KMS-11 (cell line): ENCODE results near the gene RASA3.

Experiments
- H2AFZ ChIP-seq: fragments of 200-600 bp; sonication (generic); 2 replicates; pipeline ENCODE4 v1.6.1; 2016; ENCODE audit warnings: antibody characterized with exemption, mixed run types, low read depth
- H3K27ac ChIP-seq: fragments of 200-600 bp; sonication (generic); 2 replicates; pipeline ENCODE4 v1.6.1; 2016; ENCODE audit warnings: mild to moderate bottlenecking, mixed run types
- H3K27me3 ChIP-seq: fragments of 200-600 bp; sonication (generic); 2 replicates; pipeline ENCODE4 v1.6.1; 2017; ENCODE audit warnings: mild to moderate bottlenecking, low read depth, mixed run types, moderate library complexity; ENCODE audit not compliant: insufficient read depth
- H3K36me3 ChIP-seq: fragments of 200-600 bp; sonication (generic); 2 replicates; pipeline ENCODE4 v1.6.1; 2017; ENCODE audit warnings: mild to moderate bottlenecking, mixed run types; ENCODE audit not compliant: insufficient read depth
- H3K4me1 ChIP-seq: fragments of 200-600 bp; sonication (generic); 2 replicates; pipeline ENCODE4 v1.6.1; 2016; ENCODE audit warnings: mild to moderate bottlenecking, low read depth, mixed run types; ENCODE audit not compliant: poor library complexity, severe bottlenecking
- H3K4me2 ChIP-seq: fragments of 200-600 bp; sonication (generic); 2 replicates; pipeline ENCODE4 v1.7.0; 2016; ENCODE audit warnings: mild to moderate bottlenecking, mixed run types
- H3K4me3 ChIP-seq: fragments of 200-600 bp; sonication (generic); IDR thresholded peaks from 2 replicates; pipeline ENCODE4 v1.6.1; 2017; ENCODE audit warnings: low read depth, low read length, mixed read lengths; ENCODE audit not compliant: insufficient read depth
- H3K79me2 ChIP-seq: fragments of 200-600 bp; sonication (generic); 2 replicates; pipeline ENCODE4 v1.6.1; 2016; ENCODE audit warnings: low read depth, mixed run types; ENCODE audit not compliant: insufficient read depth
- H3K9ac ChIP-seq: fragments of 200-600 bp; sonication (generic); 2 replicates; pipeline ENCODE4 v1.6.1; 2016; ENCODE audit warnings: mild to moderate bottlenecking, mixed run types
- H4K20me1 ChIP-seq: fragments of 200-600 bp; sonication (generic); 2 replicates; pipeline ENCODE4 v1.6.1; 2016; ENCODE audit warnings: mild to moderate bottlenecking, mixed run types; ENCODE audit not compliant: insufficient read depth
- TF ChIP-seq, protein P1 (sequence below): fragments of 200-600 bp; sonication (generic); conservative IDR thresholded peaks from 2 replicates; pipeline ENCODE4 v1.6.1; 2017; ENCODE audit warnings: low read depth, mild to moderate bottlenecking, antibody characterized with exemption, low read length, moderate library complexity, mixed read lengths

RASA3 gene

DNA sequence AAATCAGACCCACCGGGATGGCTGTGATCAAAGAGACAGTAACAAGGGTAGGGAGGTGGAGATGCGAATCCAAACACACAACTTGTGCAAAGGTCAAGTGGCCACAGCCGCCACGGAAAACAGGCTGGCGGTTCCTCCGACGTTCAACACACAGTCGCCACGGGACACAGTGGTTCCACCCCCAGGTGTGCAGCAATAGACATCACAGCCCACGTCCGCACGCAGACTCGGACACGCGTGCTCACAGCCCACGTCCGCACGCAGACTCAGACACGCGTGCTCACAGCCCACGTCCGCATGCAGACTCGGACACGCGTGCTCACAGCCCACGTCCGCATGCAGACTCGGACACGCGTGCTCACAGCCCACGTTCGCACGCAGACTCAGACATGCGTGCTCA, 70.1 kb downstream of the RASA3 start:
- no peak overlapping the region for H2AFZ ChIP-seq
- H3K4me1 ChIP-seq = peaks cover 42% of the 10 kb centered on the region
- H3K36me3 ChIP-seq = no peaks in the 10 kb centered on the region
- TF ChIP-seq, protein P1, sequence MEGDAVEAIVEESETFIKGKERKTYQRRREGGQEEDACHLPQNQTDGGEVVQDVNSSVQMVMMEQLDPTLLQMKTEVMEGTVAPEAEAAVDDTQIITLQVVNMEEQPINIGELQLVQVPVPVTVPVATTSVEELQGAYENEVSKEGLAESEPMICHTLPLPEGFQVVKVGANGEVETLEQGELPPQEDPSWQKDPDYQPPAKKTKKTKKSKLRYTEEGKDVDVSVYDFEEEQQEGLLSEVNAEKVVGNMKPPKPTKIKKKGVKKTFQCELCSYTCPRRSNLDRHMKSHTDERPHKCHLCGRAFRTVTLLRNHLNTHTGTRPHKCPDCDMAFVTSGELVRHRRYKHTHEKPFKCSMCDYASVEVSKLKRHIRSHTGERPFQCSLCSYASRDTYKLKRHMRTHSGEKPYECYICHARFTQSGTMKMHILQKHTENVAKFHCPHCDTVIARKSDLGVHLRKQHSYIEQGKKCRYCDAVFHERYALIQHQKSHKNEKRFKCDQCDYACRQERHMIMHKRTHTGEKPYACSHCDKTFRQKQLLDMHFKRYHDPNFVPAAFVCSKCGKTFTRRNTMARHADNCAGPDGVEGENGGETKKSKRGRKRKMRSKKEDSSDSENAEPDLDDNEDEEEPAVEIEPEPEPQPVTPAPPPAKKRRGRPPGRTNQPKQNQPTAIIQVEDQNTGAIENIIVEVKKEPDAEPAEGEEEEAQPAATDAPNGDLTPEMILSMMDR = no peak
- no peak overlapping the region for H3K4me3 ChIP-seq
- no peaks in the 10 kb centered on the region for H3K27me3 ChIP-seq
- H3K27ac ChIP-seq = no peak overlapping the region
- H3K79me2 ChIP-seq = peaks cover 26% of the 10 kb centered on the region
- H3K4me2 ChIP-seq = no peak overlapping the region; the same call in 1 of the 2 replicates
- H3K9ac ChIP-seq = no peak overlapping the region
- no peaks in the 10 kb centered on the region for H4K20me1 ChIP-seq

DNA sequence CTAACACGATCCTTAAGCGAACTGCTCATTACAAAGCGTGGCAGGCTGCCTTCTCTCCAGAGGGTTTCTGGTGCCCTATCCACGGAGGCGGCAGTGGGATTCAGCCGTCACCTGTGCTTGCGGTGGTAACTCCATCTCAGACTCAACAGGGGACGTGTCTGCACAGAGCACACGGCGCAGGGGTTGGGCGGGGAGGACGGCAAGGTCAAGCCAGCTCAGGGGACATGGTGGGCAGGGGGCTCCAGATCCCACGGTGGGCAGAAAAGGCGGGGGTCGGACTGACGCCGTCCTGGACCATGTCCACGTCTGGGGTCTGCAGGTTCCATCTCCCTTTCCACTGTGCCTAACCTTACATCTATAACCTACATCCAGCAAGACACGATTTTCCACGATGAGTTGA, 70.7 kb downstream of the RASA3 start:
- TF ChIP-seq, protein P1 = no peak
- H2AFZ ChIP-seq = no peak overlapping the region
- H3K79me2 ChIP-seq = peaks cover 26% of the 10 kb centered on the region
- no peaks in the 10 kb centered on the region for H3K27me3 ChIP-seq
- H3K36me3 ChIP-seq = no peaks in the 10 kb centered on the region
- no peak overlapping the region for H3K27ac ChIP-seq
- no peaks in the 10 kb centered on the region for H4K20me1 ChIP-seq
- H3K4me3 ChIP-seq = no peak overlapping the region
- peaks cover 36% of the 10 kb centered on the region for H3K4me1 ChIP-seq
- H3K9ac ChIP-seq = no peak overlapping the region
- H3K4me2 ChIP-seq = no peak overlapping the region

DNA sequence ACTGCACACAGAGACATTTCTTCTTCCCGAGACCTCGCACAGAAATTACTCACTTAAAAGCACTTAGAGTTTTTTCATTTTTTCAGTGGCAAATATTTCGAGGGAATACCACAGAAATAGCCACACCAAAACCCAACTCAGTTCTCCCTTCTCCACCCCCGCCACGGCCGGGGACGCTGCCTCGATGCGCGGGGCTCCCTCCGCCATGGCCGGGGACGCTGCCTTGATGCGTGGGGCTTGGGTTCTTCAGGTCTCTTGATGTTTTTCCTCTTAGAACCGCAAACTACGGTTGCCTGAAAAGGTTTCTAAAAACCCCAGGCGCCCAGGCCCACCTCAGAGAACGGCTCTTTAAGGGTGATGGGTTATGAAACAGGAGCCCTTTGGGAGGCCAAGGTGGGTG, 71.4 kb downstream of the RASA3 start:
- Histone ChIP-seq H3K9ac (no peak overlapping the region), H3K36me3 (no peaks in the 10 kb centered on the region), H4K20me1 (no peaks in the 10 kb centered on the region), H3K27ac (no peak overlapping the region), H3K79me2 (peaks cover 26% of the 10 kb centered on the region), H3K4me2 (no peak overlapping the region), H3K4me1 (peaks cover 29% of the 10 kb centered on the region), H3K27me3 (no peaks in the 10 kb centered on the region), H3K4me3 (no peak overlapping the region), H2AFZ (no peak overlapping the region)
- TF ChIP-seq, protein P1 = no peak

DNA sequence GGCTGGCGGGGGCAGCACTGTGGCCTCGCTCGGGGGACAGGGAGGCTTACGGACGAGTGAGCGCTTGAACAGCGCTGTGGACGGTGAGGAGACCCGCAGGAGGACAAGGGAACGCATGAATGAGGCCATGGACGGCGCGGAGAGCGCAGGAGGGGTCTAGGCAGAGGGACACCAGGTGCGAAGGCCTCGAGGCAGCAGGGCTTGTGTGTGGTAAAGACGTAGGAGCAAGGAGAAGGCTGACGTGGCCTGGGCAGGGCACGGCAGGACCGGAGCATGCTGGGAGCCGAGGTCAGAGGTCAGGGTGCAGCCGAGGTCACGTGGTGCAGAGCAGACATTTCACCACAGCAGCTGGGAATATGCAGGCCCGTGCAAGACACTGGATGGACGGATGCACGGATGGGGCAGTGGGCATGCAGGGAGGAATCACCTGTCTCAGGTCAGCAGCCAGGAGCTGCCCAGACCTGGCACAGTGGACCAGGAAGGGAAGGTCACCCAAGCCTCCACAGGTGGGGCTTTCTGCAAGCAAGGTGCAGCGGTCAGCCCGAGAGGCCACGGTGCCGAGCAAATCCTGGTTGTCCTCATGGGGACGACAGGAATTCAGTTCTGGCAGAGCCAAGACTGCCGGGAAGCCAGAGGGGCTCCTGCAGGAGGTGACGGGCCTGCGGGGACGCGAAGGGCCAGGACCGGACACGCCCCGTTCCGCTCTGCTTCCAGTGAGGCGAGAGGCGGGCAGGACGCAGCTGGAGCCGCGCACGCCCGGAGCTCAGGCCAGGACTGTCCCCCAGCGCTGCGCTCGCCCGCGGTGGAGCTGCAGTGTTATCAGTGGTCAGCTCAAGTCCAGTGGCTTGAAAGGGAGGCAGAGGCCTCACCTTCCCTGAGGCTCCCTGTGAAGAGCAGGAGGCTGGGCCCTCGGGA, 72.2 kb downstream of the RASA3 start:
- TF ChIP-seq, protein P1 = no peak
- Histone ChIP-seq H3K4me3 (no peak overlapping the region), H3K36me3 (no peaks in the 10 kb centered on the region), H4K20me1 (no peaks in the 10 kb centered on the region), H2AFZ (no peak overlapping the region), H3K27me3 (no peaks in the 10 kb centered on the region), H3K27ac (no peak overlapping the region), H3K9ac (no peak overlapping the region), H3K4me2 (no peak overlapping the region), H3K79me2 (peaks cover 26% of the 10 kb centered on the region), H3K4me1 (peaks cover 20% of the 10 kb centered on the region)
